Pancreas (tissue), 10 donors: ENCODE measurements around the gene MAIP1. TPM values are rescaled to one million over a fixed set of nuclear protein-coding genes. Genes with fewer than 3 reads are reported as not detected.

Experiments used
- ATAC-seq, 4 donors: fragments of 200-7000 bp; cut with Tn5 transposase; one replicate each; pipeline versions ENCODE4 v1.8.0 to v1.9.1; 2020; ENCODE audit warnings: mild to moderate bottlenecking in 4 of 4, moderate library complexity in 4 of 4
- DNase-seq, 6 donors: peaks; one replicate each; pipeline ENCODE4 v3.0.0-alpha.2; 2020
- FAIRE-seq: peaks from 2 replicates; lab custom pipeline; 2012; peaks lifted over from hg19 to GRCh38; lab: Jason Lieb, UNC
- H3K27ac ChIP-seq, 4 donors: fragments of 200-600 bp; sonication (generic); 1 replicate in 3 of 4; 2 replicates in 1 of 4; pipeline versions ENCODE4 v1.5.0 to v1.8.0; 2020
- H3K27me3 ChIP-seq, 4 donors: fragments of 200-600 bp; one replicate each; pipeline ENCODE4 v1.8.0; 2021
- H3K36me3 ChIP-seq, 3 donors: fragments of 200-600 bp; sonication (generic) in 1 of 3; one replicate each; pipeline versions ENCODE4 v1.5.0 to v1.8.0; 2020 to 2021
- H3K4me1 ChIP-seq, 3 donors: fragments of 200-600 bp; one replicate each; pipeline ENCODE4 v1.8.0; 2021
- H3K4me3 ChIP-seq, 4 donors: fragments of 200-600 bp; sonication (generic) in 2 of 4; one replicate each; pipeline versions ENCODE4 v1.5.0 to v1.8.0; 2020 to 2021
- H3K9me3 ChIP-seq, 4 donors: fragments of 200-600 bp; one replicate each; pipeline ENCODE4 v1.8.0; 2021
- CTCF ChIP-seq, 4 donors: fragments of 200-600 bp; sonication (generic) in 3 of 4; IDR thresholded peaks; one replicate each; pipeline versions ENCODE4 v1.5.0 to v1.8.0; 2021; ENCODE audit warnings: antibody characterized with exemption in 4 of 4
- WGBS, 2 donors: extraction: QIAGEN DNeasy Blood & Tissue Kit; methylation state at CpG; one replicate each; pipeline ENCODE4 v1.1.7; 2013; 5-methylcytosine and 5-hydroxymethylcytosine counted together
- intact Hi-C, 3 donors: fragments of 100-400 bp; cut with DNase I; formaldehyde crosslinking; loops; one replicate each; pipeline versions ENCODE4 v1.11.1 to v1.14.2; 2022
- polyA plus RNA-seq, 2 donors: library from polyadenylated mRNA; stranded (reverse); fragments of 200-250 nt; gene quantifications; one replicate each; pipeline ENCODE4 v1.2.3, GENCODE V29; 2013
- total RNA-seq, 6 donors: library from RNA; stranded (reverse); fragmentation: NEBNext Ultra II Directional in 4 of 6; extraction: Animal tissue kit (Norgen Biotek cat#: 25700) in 4 of 6; gene quantifications; one replicate each; pipeline versions ENCODE4 v1.2.1 to v1.2.4, GENCODE V29; 2021 to 2023
- donor health status: healthy with polysubstance abuse.
- donor health status: DM: no; HTN: no; CAD: no; lungs with moderate emphysema.
- donor health status: DM: no; HTN: no; CAD: no.
- donor health status: control.
- donor health status: control.
- donor health status: Bipolar disorder and iron deficiency.
- donor health status: DM: yes; HTN: yes; CAD: no.
- donor health status: DM: no; HTN: no; CAD: no.
- donor health status: DM: no; HTN: no; CAD: no.
- donor health status: DM: yes; HTN: yes; CAD: no.

Gene MAIP1
- total and polyA plus RNA-seq, 8 donors = 3.6 to 8.8 (median 6.4) TPM

GRCh38 chr2:199955007-199955338 lies 409 bp upstream of the MAIP1 start:
- no peak for TF ChIP-seq CTCF (IDR thresholded peaks at IDR 0.05)
- H3K9me3 ChIP-seq = no peaks in the 10 kb centered on the region
- peak overlapping the region; percentile 57 to 96 (median 90) for H3K4me3 ChIP-seq
- 0% methylated on average over 13 of the region's 13 CpGs for WGBS, 2 donors
- intact Hi-C loops = no loop called here
- H3K4me1 ChIP-seq = peaks cover 15 to 26% (median 18%) of the 10 kb centered on the region in 3 donors
- ATAC-seq (peak; percentile 60 to 72 (median 68)), FAIRE-seq (no peak), DNase-seq (no peak)
- peaks cover 0 to under 1% (median 0%) of the 10 kb centered on the region in 3 donors for H3K36me3 ChIP-seq
- no peaks in the 10 kb centered on the region for H3K27me3 ChIP-seq
- peak overlapping the region; percentile 69 to 95 (median 76) for H3K27ac ChIP-seq

- WGBS, 2 donors = 0 to 1% methylated on average over 10 of the region's 10 CpGs
- DNase-seq (no peak), FAIRE-seq (no peak), ATAC-seq (no peak)
- peaks cover 0 to 11% (median 0%) of the 10 kb centered on the region in 3 donors for H3K36me3 ChIP-seq
- peak overlapping the region; percentile 57 to 96 (median 90) for H3K4me3 ChIP-seq
- H3K27ac ChIP-seq = peak overlapping the region; percentile 69 to 95 (median 76)
- no peaks in the 10 kb centered on the region for H3K9me3 ChIP-seq
- intact Hi-C loops = no loop called here
- TF ChIP-seq CTCF (IDR thresholded peaks at IDR 0.05) = no peak
- H3K4me1 ChIP-seq = peaks cover 15 to 26% (median 18%) of the 10 kb centered on the region in 3 donors
- H3K27me3 ChIP-seq = no peaks in the 10 kb centered on the region
Observed at GRCh38 chr2:199956062-199956380, 639 bp downstream of the MAIP1 start.

- H3K4me1 ChIP-seq = peaks cover 14 to 26% (median 15%) of the 10 kb centered on the region in 3 donors
- FAIRE-seq (no peak), DNase-seq (no peak), ATAC-seq (no peak)
- H3K9me3 ChIP-seq = no peaks in the 10 kb centered on the region
- H3K4me3 ChIP-seq = no peak overlapping the region
- 86 to 95% methylated on average over 4 of the region's 4 CpGs for WGBS, 2 donors
- intact Hi-C loops = no loop called here
- peaks cover 0 to 24% (median 8%) of the 10 kb centered on the region in 3 donors for H3K36me3 ChIP-seq
- no peak for TF ChIP-seq CTCF (IDR thresholded peaks at IDR 0.05)
- no peaks in the 10 kb centered on the region for H3K27me3 ChIP-seq
- H3K27ac ChIP-seq = no peak overlapping the region
Observed at GRCh38 chr2:199958014-199958413, 2.6 kb downstream of the MAIP1 start.

GRCh38 chr2:199962203-199962602 lies 6.8 kb downstream of the MAIP1 start:
- Histone ChIP-seq H3K4me3 (no peak overlapping the region), H3K9me3 (no peaks in the 10 kb centered on the region), H3K4me1 (peaks cover 0 to 6% (median 2%) of the 10 kb centered on the region in 3 donors), H3K27me3 (no peaks in the 10 kb centered on the region), H3K36me3 (peaks cover 0 to 40% (median 19%) of the 10 kb centered on the region in 3 donors), H3K27ac (no peak overlapping the region)
- 84 to 91% methylated on average over 2 of the region's 2 CpGs for WGBS, 2 donors
- no peak for ATAC-seq
- DNase-seq = no peak
- TF ChIP-seq CTCF (IDR thresholded peaks at IDR 0.05) = no peak
- FAIRE-seq = no peak
- intact Hi-C loops = no loop called here

- 72 to 74% methylated on average over 2 of the region's 2 CpGs for WGBS, 2 donors
- H3K36me3 ChIP-seq = peaks cover 0 to 25% (median 19%) of the 10 kb centered on the region in 3 donors
- no peaks in the 10 kb centered on the region for H3K4me1 ChIP-seq
- no peak for DNase-seq
- intact Hi-C loops = no loop called here
- no peaks in the 10 kb centered on the region for H3K27me3 ChIP-seq
- no peak overlapping the region for H3K27ac ChIP-seq
- no peak for TF ChIP-seq CTCF (IDR thresholded peaks at IDR 0.05)
- H3K4me3 ChIP-seq = no peak overlapping the region
- FAIRE-seq = no peak
- H3K9me3 ChIP-seq = no peaks in the 10 kb centered on the region
- ATAC-seq = no peak
Observed at GRCh38 chr2:199966405-199966804, 11.0 kb downstream of the MAIP1 start.
